Kidney (tissue), 14 donors: Measurements from ENCODE around the gene AKAP1. TPM values are rescaled to one million over a fixed set of nuclear protein-coding genes. Genes with fewer than 3 reads are reported as not detected.

Source experiments
- DNase-seq, 5 donors: peaks; one replicate each; pipeline ENCODE4 v3.0.0-alpha.2; 2013 to 2020
- FAIRE-seq: peaks from 2 replicates; lab custom pipeline; 2012; peaks lifted over from hg19 to GRCh38; lab: Jason Lieb, UNC
- H3K27ac ChIP-seq, 2 donors: one replicate each; pipeline ENCODE4 v1.7.0; 2013; ENCODE audit warnings: low read depth in 2 of 2, low read length in 2 of 2, inconsistent platforms in 1 of 2
- H3K27me3 ChIP-seq: one replicate; pipeline ENCODE4 v1.7.1; 2013; ENCODE audit warnings: low read length, inconsistent platforms; ENCODE audit not compliant: control insufficient read depth, insufficient read depth
- H3K36me3 ChIP-seq, 3 donors: one replicate each; pipeline versions ENCODE4 v1.7.0 to v1.7.1; 2013; ENCODE audit warnings: low read length in 3 of 3, control low read depth in 1 of 3, inconsistent platforms in 1 of 3; ENCODE audit not compliant: insufficient read depth in 3 of 3, control insufficient read depth in 2 of 3
- H3K4me1 ChIP-seq, 3 donors: one replicate each; pipeline versions ENCODE4 v1.7.0 to v1.7.1; 2013; ENCODE audit warnings: low read length in 3 of 3, inconsistent platforms in 1 of 3, low read depth in 1 of 3; ENCODE audit not compliant: control insufficient read depth in 2 of 3, insufficient read depth in 2 of 3
- H3K4me3 ChIP-seq, 3 donors: one replicate each; pipeline versions ENCODE4 v1.7.0 to v1.8.1; 2013; ENCODE audit warnings: low read length in 3 of 3, control low read depth in 1 of 3, inconsistent platforms in 1 of 3
- H3K9ac ChIP-seq, 3 donors: one replicate each; pipeline versions ENCODE4 v1.7.0 to v1.7.1; 2013; ENCODE audit warnings: low read length in 3 of 3, control low read depth in 1 of 3, inconsistent platforms in 1 of 3
- H3K9me3 ChIP-seq, 3 donors: one replicate each; pipeline versions ENCODE4 v1.7.0 to v1.7.1; 2013; ENCODE audit warnings: low read length in 3 of 3, control low read depth in 1 of 3, inconsistent platforms in 1 of 3; ENCODE audit not compliant: control insufficient read depth in 2 of 3, insufficient read depth in 1 of 3
- intact Hi-C: fragments of 100-400 bp; cut with DNase I; formaldehyde crosslinking; loops from one replicate; pipeline ENCODE4 v1.11.1; 2022
- polyA plus RNA-seq: library from polyadenylated mRNA; stranded (reverse); fragments of 350-450 nt; fragmentation: Illumina TruSeq; extraction: RNeasy Lipid Tissue Mini Kit (QIAGEN cat#74804); gene quantifications from one replicate; pipeline ENCODE4 v1.2.3, GENCODE V29; 2014; ENCODE audit warnings: low read depth, low replicate concordance; ENCODE audit not compliant: insufficient read depth
- total RNA-seq: library from RNA; stranded (reverse); fragmentation: NEBNext Ultra II Directional; extraction: Animal tissue kit (Norgen Biotek cat#: 25700); gene quantifications from one replicate; pipeline ENCODE4 v1.2.1, GENCODE V29; 2021
- TF ChIP-seq, protein P1 (sequence below): IDR thresholded peaks from 3 replicates; pipeline ENCODE4 v1.5.1; 2012; ENCODE audit warnings: mild to moderate bottlenecking, moderate library complexity, borderline replicate concordance; ENCODE audit not compliant: insufficient read depth; ENCODE audit errors: extremely low read depth
- donor health status: control.
- donor health status: control.
- donor health status: control.
- donor health status: control.
- donor health status: control.
- donor health status: DM: yes; HTN: yes; CAD: no.
- donor health status: Normal renal cell carcinoma (clear cell type).

The AKAP1 gene
- total and polyA plus RNA-seq, 2 donors from 2014 or later: 24.6 to 46.8 TPM

DNA sequence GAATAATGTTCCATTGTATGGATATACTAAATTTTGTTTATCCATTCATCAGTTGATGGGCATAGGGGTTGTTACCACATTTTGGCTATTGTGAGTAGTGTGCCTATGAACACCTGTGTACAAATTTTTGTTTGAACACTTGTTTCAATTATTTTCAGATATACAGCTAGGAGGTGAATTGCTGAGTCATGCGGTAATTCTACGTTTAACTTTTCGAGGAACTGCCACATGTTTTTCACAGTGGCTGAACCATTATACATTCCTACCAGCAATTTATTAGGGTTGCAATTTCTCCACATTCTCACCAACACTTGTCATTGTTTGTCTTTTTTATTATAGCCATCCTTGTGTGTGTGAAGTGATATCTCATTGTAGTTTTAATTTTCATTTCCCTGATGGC lies 75.6 kb downstream of the AKAP1 start:
- Histone ChIP-seq H3K4me1 (no peaks in the 10 kb centered on the region), H3K27ac (no peak overlapping the region), H3K27me3 (no peaks in the 10 kb centered on the region), H3K9ac (no peak overlapping the region), H3K36me3 (no peaks in the 10 kb centered on the region), H3K4me3 (no peak overlapping the region), H3K9me3 (no peaks in the 10 kb centered on the region)
- DNase-seq: no peak
- TF ChIP-seq, protein P1, sequence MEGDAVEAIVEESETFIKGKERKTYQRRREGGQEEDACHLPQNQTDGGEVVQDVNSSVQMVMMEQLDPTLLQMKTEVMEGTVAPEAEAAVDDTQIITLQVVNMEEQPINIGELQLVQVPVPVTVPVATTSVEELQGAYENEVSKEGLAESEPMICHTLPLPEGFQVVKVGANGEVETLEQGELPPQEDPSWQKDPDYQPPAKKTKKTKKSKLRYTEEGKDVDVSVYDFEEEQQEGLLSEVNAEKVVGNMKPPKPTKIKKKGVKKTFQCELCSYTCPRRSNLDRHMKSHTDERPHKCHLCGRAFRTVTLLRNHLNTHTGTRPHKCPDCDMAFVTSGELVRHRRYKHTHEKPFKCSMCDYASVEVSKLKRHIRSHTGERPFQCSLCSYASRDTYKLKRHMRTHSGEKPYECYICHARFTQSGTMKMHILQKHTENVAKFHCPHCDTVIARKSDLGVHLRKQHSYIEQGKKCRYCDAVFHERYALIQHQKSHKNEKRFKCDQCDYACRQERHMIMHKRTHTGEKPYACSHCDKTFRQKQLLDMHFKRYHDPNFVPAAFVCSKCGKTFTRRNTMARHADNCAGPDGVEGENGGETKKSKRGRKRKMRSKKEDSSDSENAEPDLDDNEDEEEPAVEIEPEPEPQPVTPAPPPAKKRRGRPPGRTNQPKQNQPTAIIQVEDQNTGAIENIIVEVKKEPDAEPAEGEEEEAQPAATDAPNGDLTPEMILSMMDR: no peak
- intact Hi-C loops: no loop called here
- no peak for FAIRE-seq

DNA sequence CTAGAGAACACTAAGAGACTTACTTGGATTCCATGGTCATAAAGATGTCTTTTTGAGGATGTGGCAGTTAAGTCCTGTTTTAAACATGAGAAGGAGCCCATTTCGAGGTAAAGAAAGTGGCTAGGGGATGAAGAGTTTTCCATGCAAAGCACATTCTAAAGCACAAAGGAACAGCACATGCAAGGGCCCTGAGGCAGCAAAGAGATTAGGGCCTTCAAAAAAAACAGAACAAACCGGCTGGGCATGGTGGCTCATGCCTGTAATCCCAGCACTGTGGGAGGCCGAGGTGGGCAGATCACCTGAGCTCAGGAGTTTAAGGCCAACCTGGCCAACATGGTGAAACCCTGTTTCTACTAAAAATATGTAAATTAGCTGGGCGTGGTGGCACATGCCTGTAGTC lies 79.8 kb downstream of the AKAP1 start:
- Histone ChIP-seq H3K4me3 (no peak overlapping the region), H3K27me3 (no peaks in the 10 kb centered on the region), H3K9ac (no peak overlapping the region), H3K27ac (no peak overlapping the region), H3K4me1 (peaks cover 0 to 4% (median 0%) of the 10 kb centered on the region in 3 donors), H3K36me3 (no peaks in the 10 kb centered on the region), H3K9me3 (no peaks in the 10 kb centered on the region)
- FAIRE-seq (no peak), DNase-seq (no peak)
- TF ChIP-seq, protein P1: no peak
- intact Hi-C loops: no loop called here

GRCh38 chr17:57165754-57166153 lies 80.7 kb downstream of the AKAP1 start:
- no peak overlapping the region for H3K9ac ChIP-seq
- DNase-seq: no peak
- H3K4me1 ChIP-seq: peaks cover 0 to 4% (median 0%) of the 10 kb centered on the region in 3 donors
- H3K4me3 ChIP-seq: no peak overlapping the region
- TF ChIP-seq, protein P1: no peak
- H3K27me3 ChIP-seq: no peaks in the 10 kb centered on the region
- no peak overlapping the region for H3K27ac ChIP-seq
- no peak for FAIRE-seq
- intact Hi-C loops: no loop called here
- H3K9me3 ChIP-seq: no peaks in the 10 kb centered on the region
- no peaks in the 10 kb centered on the region for H3K36me3 ChIP-seq

DNA sequence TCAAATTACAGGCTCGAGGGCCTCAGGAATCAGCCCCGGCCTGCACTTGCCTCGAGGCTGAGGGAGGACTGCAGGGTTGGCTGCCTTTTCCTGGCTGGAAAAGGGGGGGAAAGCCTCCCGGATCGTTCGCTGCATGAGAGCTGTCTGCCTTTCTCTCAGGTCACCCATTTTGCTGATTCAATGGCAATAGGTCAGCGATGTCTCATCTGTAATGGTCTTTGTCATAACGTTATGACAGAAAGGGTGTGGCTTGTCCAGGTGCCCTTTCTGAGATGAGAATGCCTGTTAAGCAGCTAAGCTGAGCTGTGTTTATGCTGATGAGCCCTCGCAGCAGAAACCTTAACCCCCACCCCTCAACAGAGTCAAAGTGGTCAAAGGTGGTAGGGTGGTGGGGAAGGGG lies 81.8 kb downstream of the AKAP1 start:
- TF ChIP-seq, protein P1: no peak
- no peaks in the 10 kb centered on the region for H3K36me3 ChIP-seq
- no peak overlapping the region for H3K27ac ChIP-seq
- no peak overlapping the region for H3K4me3 ChIP-seq
- H3K4me1 ChIP-seq: peaks cover 0 to 4% (median 0%) of the 10 kb centered on the region in 3 donors
- intact Hi-C loops: no loop called here
- FAIRE-seq (no peak), DNase-seq (peak in 3 of 5 donors; percentile 22 to 48 (median 47))
- no peaks in the 10 kb centered on the region for H3K9me3 ChIP-seq
- no peaks in the 10 kb centered on the region for H3K27me3 ChIP-seq
- H3K9ac ChIP-seq: no peak overlapping the region
